Lower lobe of right lung (tissue), 2 donors: ENCODE data around the gene KCNC4. TPM values are rescaled to one million over a fixed set of nuclear protein-coding genes. Genes with fewer than 3 reads are reported as not detected.

ENCODE experiments used
- ATAC-seq, 2 donors: fragments of 200-7000 bp; cut with Tn5 transposase; one replicate each; pipeline ENCODE4 v1.9.1; 2020 to 2022; ENCODE audit warnings: mild to moderate bottlenecking in 2 of 2, moderate library complexity in 2 of 2
- DNase-seq: peaks from one replicate; pipeline ENCODE4 v3.0.0-alpha.2; 2020
- H3K27ac ChIP-seq: fragments of 200-600 bp; one replicate; pipeline ENCODE4 v1.8.0; 2022
- H3K27me3 ChIP-seq: fragments of 200-600 bp; one replicate; pipeline ENCODE4 v1.8.0; 2022; ENCODE audit warnings: low read depth
- H3K36me3 ChIP-seq: fragments of 200-600 bp; one replicate; pipeline ENCODE4 v1.8.0; 2022; ENCODE audit warnings: mild to moderate bottlenecking
- H3K4me1 ChIP-seq: fragments of 200-600 bp; one replicate; pipeline ENCODE4 v1.8.0; 2022
- H3K4me3 ChIP-seq: fragments of 200-600 bp; one replicate; pipeline ENCODE4 v1.8.0; 2022; ENCODE audit warnings: mild to moderate bottlenecking
- H3K9me3 ChIP-seq: fragments of 200-600 bp; one replicate; pipeline ENCODE4 v1.8.0; 2022
- intact Hi-C: fragments of 100-400 bp; cut with DNase I; formaldehyde crosslinking; loops from one replicate; pipeline ENCODE4 v1.11.0; 2022
- total RNA-seq: library from RNA; stranded (reverse); fragmentation: NEBNext Ultra II Directional; extraction: Animal tissue kit (Norgen Biotek cat#: 25700); gene quantifications from one replicate; pipeline ENCODE4 v1.2.1, GENCODE V29; 2021
- TF ChIP-seq, protein P1 (sequence below): fragments of 200-600 bp; IDR thresholded peaks from one replicate; pipeline ENCODE4 v1.8.0; 2022; ENCODE audit warnings: antibody characterized with exemption, mild to moderate bottlenecking
- donor health status: DM: no; HTN: yes; CAD: no; lungs with severe emphysema.

KCNC4 gene
- total RNA-seq, 1 donor from 2014 or later: 10.0 TPM

GRCh38 chr1:110197905-110198629, 12.0 kb upstream of the KCNC4 start:
- no peak for DNase-seq
- intact Hi-C loops: no loop called here
- no peaks in the 10 kb centered on the region for H3K36me3 ChIP-seq

GRCh38 chr1:110198746-110199145, 11.4 kb upstream of the KCNC4 start:
- H3K27me3 ChIP-seq: no peaks in the 10 kb centered on the region
- intact Hi-C loops: no loop called here
- DNase-seq (no peak), ATAC-seq (no peak)
- H3K27ac ChIP-seq: no peak overlapping the region
- TF ChIP-seq, protein P1, sequence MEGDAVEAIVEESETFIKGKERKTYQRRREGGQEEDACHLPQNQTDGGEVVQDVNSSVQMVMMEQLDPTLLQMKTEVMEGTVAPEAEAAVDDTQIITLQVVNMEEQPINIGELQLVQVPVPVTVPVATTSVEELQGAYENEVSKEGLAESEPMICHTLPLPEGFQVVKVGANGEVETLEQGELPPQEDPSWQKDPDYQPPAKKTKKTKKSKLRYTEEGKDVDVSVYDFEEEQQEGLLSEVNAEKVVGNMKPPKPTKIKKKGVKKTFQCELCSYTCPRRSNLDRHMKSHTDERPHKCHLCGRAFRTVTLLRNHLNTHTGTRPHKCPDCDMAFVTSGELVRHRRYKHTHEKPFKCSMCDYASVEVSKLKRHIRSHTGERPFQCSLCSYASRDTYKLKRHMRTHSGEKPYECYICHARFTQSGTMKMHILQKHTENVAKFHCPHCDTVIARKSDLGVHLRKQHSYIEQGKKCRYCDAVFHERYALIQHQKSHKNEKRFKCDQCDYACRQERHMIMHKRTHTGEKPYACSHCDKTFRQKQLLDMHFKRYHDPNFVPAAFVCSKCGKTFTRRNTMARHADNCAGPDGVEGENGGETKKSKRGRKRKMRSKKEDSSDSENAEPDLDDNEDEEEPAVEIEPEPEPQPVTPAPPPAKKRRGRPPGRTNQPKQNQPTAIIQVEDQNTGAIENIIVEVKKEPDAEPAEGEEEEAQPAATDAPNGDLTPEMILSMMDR: no peak
- H3K4me1 ChIP-seq: peaks cover 8% of the 10 kb centered on the region
- no peaks in the 10 kb centered on the region for H3K9me3 ChIP-seq
- no peak overlapping the region for H3K4me3 ChIP-seq
- H3K36me3 ChIP-seq: no peaks in the 10 kb centered on the region

More at GRCh38 chr1:110197905-110198629, 12.0 kb upstream of the KCNC4 start:
- no peaks in the 10 kb centered on the region for H3K9me3 ChIP-seq
- peaks cover 3% of the 10 kb centered on the region for H3K4me1 ChIP-seq
- TF ChIP-seq, protein P1: no peak
- H3K27me3 ChIP-seq: no peaks in the 10 kb centered on the region
- H3K27ac ChIP-seq: no peak overlapping the region
- no peak overlapping the region for H3K4me3 ChIP-seq
- no peak for ATAC-seq

DNA sequence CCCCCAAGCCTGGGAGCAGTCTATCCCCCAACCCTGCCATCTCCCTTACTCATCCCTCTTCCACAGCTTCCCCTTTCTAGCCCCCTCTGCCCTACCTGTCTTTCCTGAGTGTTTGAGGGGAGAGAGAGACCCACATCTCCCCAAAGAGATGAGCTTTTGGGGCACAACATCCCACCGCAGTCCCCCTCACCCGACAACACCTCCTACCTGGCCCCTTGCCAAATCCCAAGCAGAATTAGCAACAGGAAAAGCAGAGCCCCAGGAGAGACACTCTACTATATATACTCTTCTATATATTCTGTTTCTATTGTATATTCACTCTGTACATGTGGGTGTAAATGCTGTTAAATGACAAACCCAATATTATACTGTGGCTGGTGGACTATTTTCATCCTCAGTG, 9.9 kb upstream of the KCNC4 start:
- Histone ChIP-seq H3K4me1 (peaks cover 8% of the 10 kb centered on the region), H3K9me3 (no peaks in the 10 kb centered on the region), H3K27ac (no peak overlapping the region), H3K27me3 (no peaks in the 10 kb centered on the region), H3K36me3 (no peaks in the 10 kb centered on the region), H3K4me3 (no peak overlapping the region)
- intact Hi-C loops: no loop called here
- ATAC-seq (no peak), DNase-seq (no peak)
- TF ChIP-seq, protein P1: no peak

DNA sequence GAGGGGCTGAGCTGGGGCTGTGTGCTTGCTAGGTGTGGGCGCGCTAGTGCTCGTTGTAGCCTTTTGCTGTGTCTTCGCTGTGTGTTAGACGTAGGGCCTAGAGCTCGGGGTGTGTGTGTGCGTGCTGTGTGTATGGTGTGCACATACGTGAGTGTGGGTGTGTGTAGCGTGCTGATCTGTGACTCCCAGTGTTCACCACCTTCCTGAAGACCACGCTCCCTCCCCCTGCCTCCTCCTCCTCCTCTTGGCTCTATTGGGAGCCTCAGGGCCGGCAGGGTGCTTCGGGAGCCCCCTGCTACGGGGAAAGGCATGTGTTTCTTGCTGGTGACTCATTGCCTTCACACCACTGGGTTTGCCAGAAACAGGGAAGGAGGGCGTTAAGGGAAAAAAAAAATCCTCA, 9.4 kb upstream of the KCNC4 start:
- ATAC-seq (no peak), DNase-seq (no peak)
- TF ChIP-seq, protein P1: no peak
- Histone ChIP-seq H3K27me3 (no peaks in the 10 kb centered on the region), H3K36me3 (no peaks in the 10 kb centered on the region), H3K4me1 (peaks cover 8% of the 10 kb centered on the region), H3K9me3 (no peaks in the 10 kb centered on the region), H3K27ac (no peak overlapping the region), H3K4me3 (no peak overlapping the region)
- intact Hi-C loops: no loop called here

DNA sequence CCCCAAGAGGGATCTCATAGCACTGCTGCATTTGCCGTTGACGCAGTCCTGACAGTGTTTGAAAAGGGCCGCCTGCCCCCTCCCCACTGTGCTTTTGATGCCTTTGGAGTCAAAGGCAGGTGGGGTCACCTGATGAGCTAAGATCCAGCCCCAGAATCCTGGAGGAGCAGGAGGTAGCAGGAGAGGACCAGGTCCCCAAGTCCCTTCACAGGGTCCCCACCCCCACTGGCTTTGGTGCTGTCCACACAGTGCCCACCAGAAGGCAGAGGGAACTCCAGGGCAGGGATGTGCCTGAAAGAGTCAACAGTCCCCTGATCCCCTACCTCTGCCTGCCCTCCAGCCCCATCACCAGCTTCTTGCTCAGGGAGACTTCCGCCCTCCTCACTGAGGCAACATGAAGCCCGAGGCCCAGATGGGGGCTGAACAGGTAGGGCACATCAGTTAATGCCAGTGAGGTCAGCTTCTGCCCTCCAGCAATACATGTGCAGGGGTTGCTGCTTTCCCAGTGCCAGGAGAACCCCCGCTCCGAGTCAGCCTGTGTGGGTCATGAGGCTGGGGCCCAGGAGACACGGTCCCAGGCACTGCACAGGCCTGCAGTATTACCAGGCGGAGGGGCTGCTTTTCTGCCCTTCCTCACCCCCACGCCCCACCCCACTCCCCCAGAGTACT, 8.8 kb upstream of the KCNC4 start:
- H3K4me1 ChIP-seq: peaks cover 8% of the 10 kb centered on the region
- no peaks in the 10 kb centered on the region for H3K36me3 ChIP-seq
- ATAC-seq (no peak), DNase-seq (no peak)
- TF ChIP-seq, protein P1: no peak
- no peaks in the 10 kb centered on the region for H3K9me3 ChIP-seq
- H3K4me3 ChIP-seq: no peak overlapping the region
- intact Hi-C loops: no loop called here
- no peak overlapping the region for H3K27ac ChIP-seq
- no peaks in the 10 kb centered on the region for H3K27me3 ChIP-seq
